ENCODE results near the gene TEKT4.

DNA sequence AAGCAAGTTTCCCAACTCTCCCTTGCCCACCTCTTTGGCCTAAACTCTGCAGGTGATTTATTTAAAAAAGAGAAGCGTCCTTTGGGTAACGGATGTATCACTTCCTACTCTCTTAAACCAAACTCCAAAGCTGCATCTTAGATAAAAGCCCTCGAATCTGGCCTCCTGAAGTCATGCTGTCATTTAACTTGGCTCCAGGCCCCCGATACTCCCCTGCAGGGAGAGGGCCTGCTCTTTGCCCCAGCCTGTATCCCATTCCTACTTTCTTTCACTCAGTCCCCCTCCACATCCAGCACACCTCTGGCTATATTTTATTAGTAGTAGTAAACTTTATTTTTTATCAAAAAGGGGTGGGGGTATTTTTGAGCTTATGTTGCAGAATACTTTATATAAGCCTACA, 19.0 kb downstream of the TEKT4 start:
- no peak for TF ChIP-seq YY1 (IDR thresholded peaks at IDR 0.05; ENCODE audit: insufficient read depth, insufficient read length)
- no peak for TF ChIP-seq ZNF274 (IDR thresholded peaks at IDR 0.05; ENCODE audit: low read depth, low read length)
